Muscle of arm (tissue), 14 donors: ENCODE measurements around the gene SNTG2. TPM values are rescaled to one million over a fixed set of nuclear protein-coding genes. Genes with fewer than 3 reads are reported as not detected.
"Not testable (repeated sequence)": the region's sequence is repeated elsewhere in the genome, so short reads cannot be mapped to it uniquely, and the experiment has no call there.

ENCODE experiments used
- DNase-seq: peaks from one replicate; pipeline ENCODE4 v3.0.0-alpha.2; 2013
- long read RNA-seq, 11 donors: transcript quantifications; one replicate each; lab custom pipeline, GENCODE V29; 2026
- polyA plus RNA-seq, 12 donors: library from polyadenylated mRNA; unstranded; fragments of 120-200 nt; gene quantifications; one replicate each; pipeline ENCODE4 v1.2.1, GENCODE V29; 2013; ENCODE audit not compliant: insufficient read length in 12 of 12

SNTG2 gene
- polyA plus RNA-seq = under 1 TPM in 9 of 12 donors, not detected in 3; 0.13 to 0.70 (median 0.31) TPM
- long read RNA-seq, donor 1 = 0 reads
- long read RNA-seq, donor 2 = 0 reads
- long read RNA-seq, donor 3 = 0 reads
- long read RNA-seq, donor 4 = 0 reads
- long read RNA-seq, donor 5 = 0 reads
- long read RNA-seq, donor 6 = 0 reads
- long read RNA-seq, donor 7 = 0 reads
- long read RNA-seq, donor 8 = 0 reads
- long read RNA-seq, donor 9 = 0 reads
- long read RNA-seq, donor 10 = 0 reads
- long read RNA-seq, donor 11 = 0 reads

DNA sequence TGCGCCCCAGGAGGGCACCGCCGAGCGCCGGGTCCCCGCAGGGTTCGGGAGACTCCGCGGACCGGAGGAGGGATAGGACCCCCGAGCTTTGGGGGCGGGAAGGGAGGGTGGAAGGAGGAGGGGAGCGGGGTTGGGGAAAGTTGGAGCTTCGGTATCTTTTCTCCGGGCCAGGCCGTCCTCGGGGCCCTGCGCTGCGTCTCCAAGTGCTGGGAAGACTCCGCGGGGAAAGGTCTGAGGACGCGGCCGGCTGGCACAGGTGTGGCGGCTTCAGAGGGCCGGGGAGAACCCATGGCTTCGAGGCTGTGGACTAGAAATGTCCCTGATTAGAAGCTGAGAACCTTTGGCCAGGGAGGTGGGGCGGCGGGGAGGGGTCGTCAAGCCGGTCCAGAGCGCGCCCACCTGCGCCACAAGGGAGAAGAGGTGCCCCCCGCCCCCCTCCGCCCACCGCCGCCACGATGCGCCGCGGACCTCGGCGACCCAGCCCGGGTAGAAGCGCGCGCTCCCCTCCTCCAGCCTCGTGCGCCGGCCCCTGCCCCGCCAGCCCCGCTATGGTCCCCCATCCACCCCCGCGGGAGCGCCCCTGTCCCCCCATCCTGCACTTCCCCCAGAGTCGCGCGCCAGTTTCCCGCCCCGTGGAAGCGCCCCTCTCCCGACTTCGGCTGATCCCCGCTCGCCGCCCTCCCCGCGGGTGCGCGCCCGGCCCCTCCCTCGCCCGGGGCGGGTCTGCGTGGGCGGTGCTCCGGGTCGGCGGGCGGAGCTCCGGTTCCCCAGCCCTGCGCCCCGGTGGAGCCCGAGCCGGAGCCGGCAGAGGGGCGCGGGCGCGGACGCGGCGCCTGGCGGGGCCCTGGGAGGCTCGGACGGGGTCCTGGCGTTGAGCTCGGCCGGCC lies at the start of gene SNTG2:
Gene SNTG2, plus strand, starts transcription at position 770 of the 887 bp plus-strand sequence. CDS start 148 bp downstream, outside the sequence.
- DNase-seq = no peak

DNA sequence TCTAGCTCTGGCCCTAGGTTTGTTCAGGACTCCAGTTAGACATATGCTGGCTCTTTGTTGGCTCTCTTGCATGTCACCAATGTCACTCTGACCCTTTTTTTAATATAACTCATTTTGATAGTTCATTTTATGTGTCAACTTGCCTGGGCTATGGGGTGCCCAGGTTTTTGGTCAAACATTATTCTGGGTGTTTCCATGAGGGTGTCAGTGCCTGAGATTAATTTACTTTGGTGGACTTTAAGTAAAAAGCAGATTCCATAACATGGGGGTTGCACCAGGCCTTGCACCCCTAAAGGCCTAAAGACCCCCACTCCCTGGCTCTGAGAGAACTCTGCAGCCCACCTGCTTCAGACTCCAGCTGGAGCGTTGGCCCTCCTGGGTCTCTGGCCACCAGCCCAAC lies 48.1 kb upstream of the SNTG2 start:
- no peak for DNase-seq

DNA sequence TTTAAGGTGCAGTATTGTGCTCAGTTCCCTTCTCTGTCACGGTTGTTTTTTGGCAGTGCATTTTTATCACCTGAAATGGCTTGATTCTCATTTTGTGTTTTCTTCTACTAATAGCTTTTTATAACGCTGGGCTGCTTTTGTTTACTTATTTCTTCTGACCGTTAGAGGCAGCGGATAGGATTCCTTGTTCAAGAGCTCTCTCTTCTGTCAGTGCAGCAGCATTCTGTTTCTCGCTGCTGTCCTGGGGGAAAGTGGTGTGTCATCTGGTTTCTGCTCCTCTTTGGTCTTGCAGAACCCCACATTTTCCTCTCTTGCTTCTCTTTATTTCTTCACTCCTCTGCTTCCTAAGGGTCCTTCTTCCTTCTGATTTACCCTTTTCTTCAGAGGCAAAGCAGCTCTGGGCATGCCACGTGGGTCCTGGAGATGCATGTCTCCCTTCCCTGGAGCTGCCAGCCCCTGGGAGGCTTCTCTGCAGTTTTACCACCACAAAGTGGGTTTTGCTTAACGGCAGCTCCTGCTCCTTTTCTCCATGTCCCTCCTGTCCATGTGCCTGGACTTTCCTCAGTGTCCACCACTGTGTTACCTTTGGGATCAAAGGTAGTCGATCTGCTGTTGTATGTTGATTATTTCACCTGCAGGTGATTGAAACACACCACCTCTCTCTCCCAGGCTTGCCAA lies 47.3 kb upstream of the SNTG2 start:
- DNase-seq = no peak

DNA sequence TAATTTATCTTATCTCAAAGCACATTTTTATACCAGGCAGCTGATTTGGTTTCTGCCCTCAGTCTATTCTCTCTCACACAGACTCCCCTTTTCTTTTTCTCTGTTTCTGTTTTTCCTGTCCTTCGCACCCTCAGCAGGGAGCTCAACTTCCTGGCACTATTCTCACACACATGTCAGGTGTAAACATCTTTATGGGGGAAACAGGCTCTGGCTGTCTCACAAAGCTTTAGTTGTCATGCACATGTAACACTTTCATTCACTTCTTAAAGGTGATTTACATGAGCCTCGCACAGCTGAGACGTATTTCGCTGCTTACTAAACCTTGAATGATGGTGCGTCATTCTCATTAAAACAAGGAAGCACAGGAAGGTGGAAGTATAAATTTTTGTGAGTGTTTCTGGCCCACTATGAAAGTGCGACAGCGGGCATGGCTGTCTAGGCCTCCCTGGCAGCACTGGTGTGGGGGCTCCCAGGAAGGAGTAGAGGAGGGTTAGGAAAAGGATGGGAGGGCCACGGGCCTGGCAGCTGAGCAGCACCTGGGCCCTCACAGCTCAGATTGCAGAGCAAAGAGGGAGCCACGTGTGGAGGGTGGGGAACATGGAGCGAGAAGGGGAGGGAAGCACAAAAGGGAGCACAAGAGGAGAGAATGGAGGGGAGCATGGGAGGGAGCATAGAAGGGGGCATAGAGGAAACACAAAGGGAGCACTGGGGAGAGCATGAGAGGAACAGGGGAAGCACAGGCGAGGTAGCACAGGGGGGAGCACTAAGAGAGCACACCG lies 46.2 kb upstream of the SNTG2 start:
- DNase-seq = no peak

DNA sequence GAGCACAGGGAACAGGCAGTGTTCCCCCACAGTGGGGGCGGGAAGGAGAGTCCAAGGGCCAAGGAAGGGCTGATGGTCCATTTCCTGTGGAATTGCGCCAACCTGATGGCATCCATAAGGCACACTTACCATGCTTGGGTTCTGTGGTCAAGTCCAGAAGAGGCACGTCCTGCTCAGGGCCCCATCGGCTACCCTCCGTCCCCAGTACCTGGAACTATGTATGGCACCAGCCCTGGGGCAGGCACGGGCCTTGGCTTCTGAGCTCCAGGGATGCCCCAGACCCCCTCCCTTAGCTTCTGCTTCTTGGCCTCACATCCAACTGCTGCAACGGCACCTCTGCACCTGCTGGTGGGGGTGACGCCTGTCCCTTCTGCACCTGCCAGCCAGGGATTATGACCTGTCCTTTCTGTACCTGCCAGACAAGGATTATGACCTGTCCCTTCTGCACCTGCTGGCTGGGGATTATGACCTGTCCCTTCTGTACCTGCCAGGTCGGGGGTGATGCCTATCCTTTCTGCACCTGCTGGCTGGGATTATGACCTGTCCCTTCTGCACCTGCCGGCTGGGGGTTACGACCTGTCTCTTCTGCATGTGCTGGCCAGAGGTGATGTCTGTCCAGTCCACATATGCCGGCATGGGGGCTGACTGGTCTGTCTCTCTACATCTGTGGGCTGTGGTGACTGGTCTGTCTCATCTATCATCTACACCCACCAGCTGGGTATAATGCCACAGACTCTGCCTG lies 45.4 kb upstream of the SNTG2 start:
- DNase-seq = no peak

DNA sequence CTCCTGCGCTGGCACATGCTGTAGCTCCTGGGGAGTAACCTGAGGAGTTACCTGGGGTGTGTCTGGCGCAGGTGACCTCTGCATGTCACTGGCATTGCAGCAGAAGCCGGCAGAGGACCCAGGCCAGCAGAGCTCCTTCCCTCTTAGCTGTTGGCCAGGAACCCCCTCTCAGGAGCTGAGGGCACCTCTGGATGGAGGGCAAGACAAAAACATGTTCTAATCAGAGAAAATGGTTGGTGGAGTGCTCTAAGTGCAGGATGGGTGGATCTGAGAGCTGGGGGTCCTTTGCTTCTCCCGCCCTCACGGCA lies 44.9 kb upstream of the SNTG2 start:
- no peak for DNase-seq

DNA sequence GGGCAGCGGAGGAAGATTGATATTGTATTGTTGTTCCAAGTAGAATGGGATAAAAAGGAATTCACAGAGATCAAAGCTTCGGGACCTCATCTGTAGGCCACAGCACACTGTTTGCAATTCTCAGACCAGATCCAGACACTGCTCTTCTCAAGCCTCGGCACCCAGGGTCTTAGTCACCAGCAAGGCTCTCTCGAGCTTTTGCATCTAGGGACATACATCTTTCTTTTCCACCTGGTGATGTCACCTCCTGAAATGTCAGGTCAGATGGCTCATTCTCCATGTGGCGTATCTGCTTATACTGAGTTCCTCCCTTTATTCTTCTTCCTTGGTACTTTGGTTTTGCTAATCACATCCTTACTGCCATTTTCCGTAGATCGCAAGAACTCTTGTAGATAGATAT lies 42.9 kb upstream of the SNTG2 start:
- no peak for DNase-seq

DNA sequence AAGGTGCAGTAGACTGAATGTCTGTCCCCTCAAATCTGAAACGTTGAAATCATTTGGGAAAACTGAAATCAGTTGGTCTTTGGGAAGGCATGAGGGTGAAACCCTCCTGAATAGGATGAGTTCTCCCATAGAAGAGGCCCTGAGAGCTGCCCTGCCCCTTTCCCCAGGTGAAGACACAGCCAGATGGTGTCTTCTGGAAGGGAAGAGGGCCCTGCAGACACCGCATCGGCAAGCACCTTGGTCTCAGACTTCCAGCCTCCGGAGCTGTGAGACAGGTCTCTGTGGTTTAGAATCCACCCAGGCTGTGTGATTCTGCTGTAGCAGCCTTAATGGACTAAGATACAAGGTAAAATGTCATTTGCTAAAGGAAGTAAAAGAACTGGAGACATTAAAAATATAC lies 42.1 kb upstream of the SNTG2 start:
- no peak for DNase-seq

DNA sequence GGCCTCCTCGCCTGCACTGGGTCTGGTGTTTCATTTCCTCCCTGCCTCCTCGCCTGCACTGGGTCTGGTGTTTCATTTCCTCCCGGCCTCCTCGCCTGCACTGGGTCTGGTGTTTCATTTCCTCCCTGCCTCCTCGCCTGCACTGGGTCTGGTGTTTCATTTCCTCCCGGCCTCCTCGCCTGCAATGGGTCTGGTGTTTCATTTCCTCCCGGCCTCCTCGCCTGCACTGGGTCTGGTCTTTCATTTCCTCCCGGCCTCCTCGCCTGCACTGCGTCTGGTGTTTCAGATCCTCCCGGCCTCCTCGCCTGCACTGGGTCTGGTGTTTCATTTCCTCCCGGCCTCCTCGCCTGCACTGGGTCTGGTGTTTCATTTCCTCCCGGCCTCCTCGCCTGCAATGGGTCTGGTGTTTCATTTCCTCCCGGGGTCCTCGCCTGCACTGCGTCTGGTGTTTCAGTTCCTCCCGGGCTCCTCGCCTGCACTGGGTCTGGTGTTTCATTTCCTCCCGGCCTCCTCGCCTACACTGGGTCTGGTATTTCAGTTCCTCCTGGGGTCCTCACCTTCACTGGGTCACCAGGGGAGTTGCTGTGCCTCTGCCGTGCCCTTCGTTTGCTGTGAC lies 40.8 kb upstream of the SNTG2 start:
- not testable (repeated sequence) for DNase-seq

DNA sequence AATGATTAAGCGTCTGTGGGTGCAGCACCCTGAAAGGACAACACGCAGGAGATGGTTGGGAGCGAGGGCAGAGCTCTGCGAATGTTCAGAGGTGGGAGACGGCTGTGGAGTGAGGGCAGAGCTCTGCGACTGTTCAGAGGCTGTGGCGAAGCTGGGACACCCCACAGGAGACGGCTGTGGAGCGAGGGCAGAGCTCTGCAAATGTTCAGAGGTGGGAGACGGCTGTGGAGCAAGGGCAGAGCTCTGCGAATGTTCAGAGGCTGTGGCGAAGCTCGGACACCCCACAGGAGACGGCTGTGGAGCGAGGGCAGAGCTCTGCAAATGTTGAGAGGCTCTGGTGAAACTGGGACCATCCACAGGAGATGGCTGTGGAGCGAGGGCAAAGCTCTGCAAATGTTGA lies 40.0 kb upstream of the SNTG2 start:
- DNase-seq = no peak

DNA sequence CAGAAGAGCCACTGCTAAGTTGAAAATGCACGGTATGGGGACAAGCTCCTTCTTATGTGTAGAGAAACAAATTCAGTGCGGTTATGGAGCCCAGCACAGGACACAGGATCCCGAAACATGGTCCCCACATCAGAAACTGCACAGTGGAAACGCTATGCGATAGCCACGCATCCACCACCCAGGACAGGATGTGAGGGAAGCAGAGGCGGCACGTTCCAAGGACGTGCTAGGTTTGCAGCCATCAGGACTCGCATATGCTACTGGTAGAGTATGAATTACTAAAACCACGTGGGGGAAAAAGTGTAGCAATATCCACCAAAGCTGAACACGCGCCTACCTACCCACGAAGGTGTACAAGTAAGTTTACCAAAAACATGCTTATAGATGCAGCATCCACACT lies 34.7 kb upstream of the SNTG2 start:
- DNase-seq = no peak

DNA sequence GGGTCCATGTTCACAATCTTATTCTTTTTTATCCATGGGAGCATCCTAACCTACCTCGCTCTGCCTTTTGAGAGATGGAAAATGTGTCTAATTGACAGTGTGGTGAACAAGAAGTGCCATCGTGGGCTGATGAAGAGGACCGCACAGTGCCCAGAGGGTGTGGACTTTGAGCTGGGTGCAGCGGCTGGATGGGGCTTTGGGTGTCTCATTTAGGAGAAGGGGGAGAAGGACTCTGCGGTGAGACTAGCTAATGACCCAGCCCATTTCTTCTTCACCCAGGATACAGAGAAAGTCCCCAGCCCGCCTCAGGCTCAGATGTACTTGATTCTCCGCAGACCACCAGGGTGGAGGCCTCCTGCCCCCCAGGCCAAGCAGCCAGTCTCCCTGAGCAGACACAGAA lies 33.7 kb upstream of the SNTG2 start:
- DNase-seq = no peak

DNA sequence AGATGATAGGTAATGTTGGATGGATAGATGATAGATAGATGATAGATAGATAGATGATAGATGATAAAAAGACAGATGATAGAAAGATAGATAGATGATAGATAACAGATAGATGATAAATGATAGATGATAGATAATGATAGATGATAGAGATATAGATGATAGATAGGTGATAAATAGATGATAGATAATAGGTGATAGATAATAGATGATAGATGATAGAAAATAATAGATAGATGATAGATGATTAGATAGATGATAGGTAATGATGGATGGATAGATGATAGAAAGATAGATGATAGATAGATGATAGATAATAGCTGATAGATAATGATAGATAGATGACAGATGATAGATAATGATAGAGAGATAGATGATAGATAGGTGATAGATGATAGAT lies 31.0 kb upstream of the SNTG2 start:
- no peak for DNase-seq

DNA sequence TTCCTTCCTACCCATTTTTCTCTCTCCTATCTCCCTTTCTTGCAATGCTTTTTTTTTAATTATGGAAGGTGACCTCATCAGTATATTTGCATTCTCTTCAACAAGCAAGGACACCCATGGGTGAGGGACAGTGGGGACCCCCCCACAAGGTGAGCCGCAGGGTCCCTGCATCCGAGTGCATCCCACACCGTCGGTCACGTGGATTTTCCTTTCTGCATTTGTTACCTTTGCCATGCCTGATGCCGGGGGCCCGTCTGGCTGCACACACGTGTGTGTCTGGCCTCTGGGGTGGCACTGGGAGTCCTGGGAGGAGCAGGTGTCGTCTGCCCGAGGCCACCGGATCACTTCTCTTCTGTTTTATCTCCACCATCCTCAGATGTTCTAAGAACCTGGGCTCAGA lies 30.1 kb upstream of the SNTG2 start:
- no peak for DNase-seq

DNA sequence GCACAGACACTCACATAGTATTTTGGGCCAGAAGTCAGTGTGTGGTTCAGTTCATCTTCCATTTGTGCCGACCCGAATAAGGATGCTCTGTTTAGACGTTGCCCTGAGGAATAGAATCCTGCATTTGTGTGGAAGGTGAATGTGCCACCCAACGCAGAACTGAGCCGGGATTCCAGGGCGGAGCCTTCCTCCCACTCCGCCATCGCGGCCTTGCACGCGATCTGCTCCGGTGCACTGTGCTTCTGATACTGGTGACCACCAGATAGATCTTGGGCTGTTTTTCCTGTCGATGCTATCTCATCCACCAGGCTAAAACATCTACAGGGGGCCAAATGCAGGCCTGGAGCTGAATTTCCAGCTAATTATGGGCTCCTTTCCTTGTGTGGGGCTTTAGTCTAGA lies 29.6 kb upstream of the SNTG2 start:
- no peak for DNase-seq

DNA sequence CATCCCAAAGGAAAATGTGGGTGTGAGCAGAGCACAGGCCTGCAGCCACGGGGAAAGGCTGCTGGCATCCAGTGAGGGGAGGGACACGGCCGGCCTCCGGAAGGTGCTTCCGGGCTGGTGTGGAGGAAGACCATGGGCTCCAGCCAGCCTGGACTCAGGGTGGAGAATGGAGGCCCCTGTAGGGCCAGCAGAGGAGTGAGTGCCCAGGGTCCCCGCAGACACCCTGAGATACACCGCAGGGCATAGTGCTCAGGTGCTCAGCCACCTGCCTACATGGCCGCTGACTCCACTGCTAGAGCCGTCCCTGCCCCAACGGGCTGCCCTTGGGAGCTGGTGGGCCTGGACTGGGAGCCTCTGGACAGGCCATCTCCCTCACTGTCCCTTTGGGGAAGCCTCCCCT lies 28.5 kb upstream of the SNTG2 start:
- no peak for DNase-seq

DNA sequence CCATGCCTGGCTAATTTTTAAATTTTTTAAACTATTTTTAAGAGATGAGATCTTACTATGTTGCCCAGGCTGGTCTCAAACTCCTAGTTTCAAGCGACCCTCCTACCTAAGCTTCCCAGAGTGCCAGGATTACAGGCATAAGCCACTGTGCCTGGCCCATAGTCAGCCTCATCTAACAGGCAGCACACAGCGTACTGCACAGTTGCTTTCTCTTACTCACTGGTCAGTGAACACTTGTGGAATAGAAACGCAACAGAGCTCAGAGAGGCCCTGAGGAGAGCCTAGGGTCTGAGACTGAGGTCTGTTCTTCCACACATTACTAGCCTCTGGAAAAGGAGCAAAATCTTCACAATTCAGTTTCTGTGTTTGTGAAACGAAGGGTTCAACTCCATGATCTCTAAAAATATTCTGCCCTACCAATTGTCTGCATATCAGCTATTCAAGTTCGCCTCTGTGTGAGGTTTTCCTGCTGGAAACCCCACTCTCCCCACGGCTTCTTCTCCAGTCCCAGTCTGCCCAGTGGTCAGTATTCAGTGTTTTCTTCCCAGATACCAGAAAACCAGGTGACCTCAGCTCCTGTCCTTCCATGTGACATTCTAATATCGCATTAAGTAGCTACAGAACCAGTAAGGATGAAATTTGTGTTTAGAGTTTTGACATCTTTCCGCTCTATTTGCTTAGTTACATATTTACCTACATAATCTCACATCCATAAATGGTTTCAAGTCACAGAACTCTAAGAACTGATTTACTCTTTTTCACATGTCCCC lies 26.6 kb upstream of the SNTG2 start:
- DNase-seq = no peak

DNA sequence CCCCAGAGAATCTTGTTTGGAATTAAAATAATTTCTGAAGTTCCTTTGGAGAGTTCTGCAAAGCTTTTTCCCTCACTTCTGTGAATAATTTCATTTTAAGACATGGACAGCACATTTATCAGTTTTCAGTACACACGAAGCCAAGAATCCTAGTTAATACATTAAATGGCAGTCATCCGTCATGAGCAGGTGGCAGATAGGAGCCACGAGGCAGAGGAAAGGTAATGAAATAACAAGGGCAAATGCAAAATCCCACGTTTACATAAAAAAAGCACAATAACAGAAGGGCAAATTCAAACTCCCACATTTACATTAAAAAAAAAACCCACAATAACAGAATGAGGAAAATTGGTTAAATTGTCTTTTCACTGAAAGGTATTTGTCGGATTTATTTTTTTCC lies 25.9 kb upstream of the SNTG2 start:
- no peak for DNase-seq

DNA sequence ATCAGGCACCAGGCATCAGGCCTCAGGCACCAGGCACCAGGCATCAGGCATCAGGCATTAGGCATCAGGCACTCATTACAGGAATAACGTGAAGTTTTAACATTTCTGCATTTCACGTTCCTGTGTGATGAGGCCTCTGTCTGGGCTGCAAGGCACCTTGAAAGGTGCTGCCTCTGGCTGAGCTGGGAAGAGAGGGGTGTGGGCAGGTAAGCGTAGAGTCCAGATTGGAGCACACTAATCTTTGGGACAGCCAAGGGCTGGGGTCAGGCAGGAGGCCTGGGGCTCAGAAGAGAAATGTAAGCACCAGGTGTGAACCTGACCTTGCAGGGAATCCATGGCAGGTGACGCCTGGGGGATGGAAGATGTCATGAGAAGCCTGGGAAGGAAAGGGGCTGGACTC lies 25.3 kb upstream of the SNTG2 start:
- no peak for DNase-seq

DNA sequence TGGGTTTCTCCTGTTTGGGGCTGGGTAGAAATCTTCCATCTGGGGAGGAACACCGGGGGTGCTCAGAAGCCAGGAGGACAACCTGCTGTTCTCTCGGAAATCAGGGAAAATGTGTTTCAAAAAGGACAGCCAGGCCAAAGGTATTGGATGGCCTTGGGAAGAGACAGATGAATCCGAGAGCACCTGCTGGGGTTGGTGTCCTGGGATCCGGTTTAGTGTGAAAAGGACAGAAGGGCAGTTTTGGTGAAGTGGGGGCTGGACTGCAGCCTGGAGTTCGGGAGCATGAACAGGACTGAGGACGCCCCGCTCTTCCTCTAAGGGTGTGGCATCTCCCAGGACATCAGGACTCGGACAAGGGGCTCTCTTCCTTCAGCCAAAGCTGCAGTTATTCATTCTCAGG lies 24.9 kb upstream of the SNTG2 start:
- no peak for DNase-seq
